HG03039 (cell line): ENCODE data around the gene RPL4.
"Not testable (repeated sequence)": the region's sequence is repeated elsewhere in the genome, so short reads cannot be mapped to it uniquely, and the experiment has no call there.

Experiments used
- ATAC-seq: cut with Tn5 transposase; IDR thresholded peaks from one replicate; pipeline ENCODE4 v1.9.1; 2021; ENCODE audit warnings: mild to moderate bottlenecking, moderate library complexity; ENCODE audit not compliant: unreplicated experiment

Gene RPL4

DNA sequence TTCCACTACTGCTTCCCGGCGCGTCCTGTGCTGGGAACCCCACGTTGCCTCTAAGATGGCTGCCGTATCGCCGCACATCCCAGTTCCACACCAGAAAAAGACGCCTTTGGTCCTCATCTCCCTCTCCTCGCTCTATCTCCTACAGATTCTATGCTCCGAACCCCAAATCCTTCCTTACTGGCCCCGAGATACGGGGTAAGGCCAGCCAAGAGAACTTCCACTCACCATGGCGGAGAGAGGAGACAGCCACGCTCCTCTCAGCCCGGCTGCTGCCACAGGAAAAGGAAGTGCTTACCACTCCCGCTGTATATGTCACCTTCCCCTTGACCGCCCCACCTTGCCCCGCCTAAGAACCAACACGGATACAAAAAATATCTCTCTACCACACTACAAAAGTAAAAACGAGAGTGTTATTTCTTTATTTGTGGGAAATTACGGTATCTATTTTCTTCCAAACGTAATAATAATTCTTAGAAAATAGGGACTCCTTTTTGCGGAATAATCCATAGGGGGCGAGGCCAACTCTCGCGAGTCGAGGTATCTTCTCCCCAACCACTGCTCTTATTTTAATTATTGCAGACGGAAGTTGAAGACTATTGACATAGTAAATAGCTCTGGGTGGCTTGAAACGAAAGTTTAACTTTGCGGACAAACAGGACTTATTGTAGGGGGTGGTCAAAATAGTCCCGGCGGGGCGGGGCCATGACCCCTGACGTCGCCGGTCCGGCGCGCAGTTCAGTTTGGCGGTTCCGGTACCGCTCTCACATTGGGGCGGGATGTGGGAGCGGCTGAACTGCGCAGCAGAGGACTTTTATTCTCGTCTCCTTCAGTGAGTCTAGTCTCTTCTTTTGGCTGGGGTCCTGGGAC is at the start of gene RPL4, which contains the start of gene ZWILCH:
Gene RPL4 (minus strand): TSS at position 293 of the 867 bp plus-strand sequence. CDS start 65 bp downstream, at position 228.
Gene ZWILCH (plus strand): TSS at position 764 of the 867 bp plus-strand sequence. CDS start 13 bp downstream, at position 777.
- peak; percentile 67 for ATAC-seq

DNA sequence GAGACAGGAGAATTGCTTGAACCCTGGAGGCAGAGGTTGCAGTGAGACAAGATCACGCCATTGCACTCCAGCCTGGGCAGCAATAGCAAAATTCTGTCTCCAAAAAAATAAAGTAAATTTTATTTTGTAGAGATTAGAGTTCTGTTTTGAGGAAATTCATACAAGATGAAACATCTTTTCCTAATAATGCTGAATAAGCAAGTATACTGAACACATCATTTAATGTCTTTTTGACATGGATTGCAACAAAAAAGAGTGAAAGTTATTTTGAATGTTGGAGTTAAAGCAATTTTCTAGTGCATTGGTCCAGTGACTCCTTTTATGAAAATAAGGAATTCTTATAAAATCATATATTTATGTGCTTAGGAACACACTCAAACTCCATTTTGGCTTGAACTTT is 40.6 kb upstream of the RPL4 start:
- no peak for ATAC-seq

DNA sequence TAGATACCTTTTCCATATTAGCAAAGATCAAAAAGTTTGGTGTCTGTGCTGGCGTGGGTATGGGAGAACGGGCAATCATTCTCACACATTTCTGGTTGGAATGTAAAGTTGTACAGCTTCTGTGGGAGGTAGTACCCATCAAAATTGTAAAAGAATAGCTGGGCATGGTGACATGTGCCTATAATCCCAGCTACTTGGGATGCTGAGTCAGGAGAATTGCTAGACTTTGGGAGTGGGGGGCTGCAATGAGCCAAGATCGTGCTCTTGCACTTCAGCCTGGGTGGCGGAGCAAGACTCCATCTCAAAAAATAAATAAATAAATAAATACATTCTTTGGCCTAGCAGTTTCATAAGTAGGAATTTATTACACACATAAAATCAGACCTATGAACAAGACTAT is 38.2 kb upstream of the RPL4 start:
- no peak for ATAC-seq

DNA sequence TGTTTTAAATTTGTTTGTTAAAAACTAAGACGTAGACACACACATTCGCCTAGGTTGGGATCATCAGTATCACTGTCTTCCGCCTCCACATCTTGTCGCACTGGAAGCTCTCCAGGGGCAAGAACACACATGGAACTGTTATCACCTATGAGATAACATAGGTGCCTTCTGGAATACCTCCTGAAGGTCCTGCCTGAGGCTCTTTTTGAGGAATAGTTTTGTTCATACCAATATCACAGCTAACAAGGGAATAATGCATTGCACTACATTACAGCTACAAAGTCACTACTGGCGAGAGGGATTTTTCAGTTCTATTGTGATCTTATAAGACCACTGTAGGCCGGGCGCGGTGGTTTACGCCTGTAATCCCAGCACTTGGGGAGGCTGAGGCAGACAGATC is 30.4 kb upstream of the RPL4 start:
- ATAC-seq: no peak

DNA sequence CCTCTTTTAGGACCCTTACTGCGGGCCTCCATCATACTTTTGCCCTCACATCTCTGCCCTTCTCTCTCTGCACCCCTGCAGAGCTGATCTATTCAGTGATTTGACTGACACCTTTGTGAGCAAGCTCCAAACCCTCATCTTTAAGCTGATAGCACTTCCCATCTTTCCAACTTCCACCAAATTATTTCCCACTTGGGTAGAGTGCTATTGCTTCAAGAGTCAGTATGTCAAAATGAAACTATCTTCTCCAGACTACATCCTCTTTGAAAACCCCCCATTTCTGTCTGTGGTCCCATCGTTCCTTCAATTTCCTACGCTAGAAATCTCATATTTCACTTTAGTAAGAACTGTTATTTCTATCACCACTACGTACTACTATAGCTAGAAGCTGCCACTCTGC is 20.2 kb upstream of the RPL4 start:
- no peak for ATAC-seq

DNA sequence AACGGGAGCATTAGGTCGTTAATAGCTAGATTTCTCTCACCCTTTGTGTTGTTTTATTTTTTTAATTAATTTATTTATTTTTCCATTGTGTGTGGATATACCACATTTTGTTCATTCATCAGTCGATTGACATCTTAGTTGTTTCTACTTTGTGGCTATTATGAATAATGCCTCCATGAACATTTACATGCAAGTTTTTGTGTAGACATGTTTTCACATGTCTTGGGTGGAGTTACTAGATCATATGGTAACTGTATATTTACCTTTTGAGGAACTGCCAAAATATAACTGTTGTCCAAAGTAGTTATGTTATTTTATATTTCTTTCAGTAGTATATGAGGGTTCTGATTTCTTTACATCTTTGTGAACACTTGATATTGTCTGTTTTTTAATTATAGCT is 19.3 kb upstream of the RPL4 start:
- ATAC-seq: no peak

DNA sequence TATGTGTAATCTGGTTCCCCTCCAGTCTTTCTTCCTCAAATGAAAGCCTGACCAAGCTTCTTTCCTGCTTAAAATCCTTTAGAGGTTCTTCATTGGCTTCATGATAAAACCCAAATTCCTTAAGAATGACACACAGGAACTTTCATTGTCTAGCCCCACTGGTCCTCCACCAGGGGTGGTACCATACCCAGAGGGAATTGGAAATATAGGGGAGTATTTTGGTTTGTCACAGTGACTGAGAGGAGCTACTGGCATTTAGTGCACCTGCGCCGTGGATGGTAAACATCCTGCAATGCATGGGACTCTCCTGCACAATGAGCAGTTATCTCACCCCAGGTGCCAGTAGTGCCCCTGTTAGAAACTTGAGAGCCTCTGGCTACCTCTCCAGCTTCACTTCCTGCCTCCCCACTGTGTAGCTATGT is 11.3 kb upstream of the RPL4 start:
- no peak for ATAC-seq

DNA sequence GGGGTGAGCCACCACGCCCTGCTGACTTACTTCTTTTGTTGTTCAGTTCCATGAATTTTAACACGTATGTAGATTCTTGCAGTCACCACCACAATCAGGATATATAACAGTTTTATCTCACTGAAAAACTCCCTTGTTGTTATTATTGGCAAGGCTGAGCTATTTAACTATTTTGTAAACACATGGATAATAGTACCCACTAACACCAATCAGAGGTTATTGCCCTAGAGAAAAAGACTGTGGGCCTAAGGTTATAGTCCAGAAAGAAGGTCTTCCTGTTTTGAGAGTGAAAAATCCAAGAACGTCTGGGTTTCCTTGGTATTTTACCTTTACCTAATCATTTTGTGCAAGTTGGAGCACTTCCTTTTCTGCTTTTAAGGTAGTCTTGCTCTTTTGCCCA is 9.9 kb upstream of the RPL4 start:
- no peak for ATAC-seq

DNA sequence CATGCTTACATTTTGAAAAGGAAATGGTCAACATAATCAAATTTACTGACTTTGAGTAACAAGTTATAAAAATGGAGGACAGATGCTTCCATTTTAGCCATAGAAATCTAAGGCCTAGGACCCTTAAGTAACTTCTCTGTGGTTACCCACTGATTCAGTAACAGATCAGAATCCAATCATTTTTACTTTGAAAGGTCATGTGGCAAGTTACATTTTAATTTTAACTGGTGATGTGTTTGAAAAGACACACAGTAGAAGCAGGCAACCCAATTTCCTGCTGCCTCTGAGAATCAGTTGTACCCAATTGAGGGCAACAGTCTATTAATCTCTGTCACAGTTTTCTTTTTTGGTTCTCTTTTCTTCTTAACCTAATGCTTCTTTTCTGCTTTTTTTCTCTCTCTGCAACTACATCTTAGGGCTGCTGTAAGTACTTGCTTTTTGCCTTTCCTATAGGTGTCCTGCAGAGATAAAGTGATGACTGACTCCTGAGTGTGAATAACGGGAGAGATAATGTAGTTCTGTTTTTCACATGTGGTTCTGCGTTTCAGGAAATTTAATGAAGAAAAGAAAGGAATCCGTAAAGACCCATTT is 3.7 kb upstream of the RPL4 start:
- no peak for ATAC-seq

DNA sequence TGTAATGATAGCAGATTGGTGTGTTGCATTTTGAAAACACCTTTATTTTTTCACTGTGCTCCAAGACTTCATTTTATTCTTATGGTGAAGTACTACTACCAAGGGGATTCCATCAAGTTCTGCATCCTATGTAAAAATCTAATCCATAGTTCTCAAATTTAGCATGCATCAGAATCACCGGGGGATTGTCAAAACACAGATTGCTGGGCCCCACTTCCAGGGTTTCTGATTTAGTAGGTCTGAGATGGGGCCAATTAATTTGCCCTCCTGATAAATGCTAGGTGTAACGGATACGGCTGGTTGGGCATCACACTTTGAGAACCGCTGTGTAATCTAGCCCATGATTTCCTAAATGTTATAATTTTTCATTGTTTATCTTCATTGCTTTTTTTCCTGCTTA is 1.2 kb upstream of the RPL4 start:
- ATAC-seq: no peak

DNA sequence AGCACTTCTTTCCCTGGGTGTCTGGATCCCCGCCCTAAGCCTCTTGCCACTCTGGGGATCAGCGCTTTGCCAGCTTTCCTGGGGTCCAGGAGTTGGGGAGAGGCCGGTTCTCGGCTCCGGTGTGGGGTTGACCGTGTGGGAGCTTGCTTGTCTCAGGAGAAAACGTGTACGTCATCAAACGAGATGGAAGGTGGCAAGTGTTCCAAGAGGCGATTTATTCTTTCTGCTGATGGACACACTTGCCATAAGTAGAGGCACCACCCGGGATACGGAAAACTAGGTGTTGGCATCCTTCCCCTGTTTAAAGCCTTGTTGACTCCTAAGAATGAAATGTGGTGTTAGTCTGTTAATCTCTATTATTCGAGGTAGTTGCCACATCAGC is 766 bp upstream of the RPL4 start:
- ATAC-seq: peak; percentile 15

DNA sequence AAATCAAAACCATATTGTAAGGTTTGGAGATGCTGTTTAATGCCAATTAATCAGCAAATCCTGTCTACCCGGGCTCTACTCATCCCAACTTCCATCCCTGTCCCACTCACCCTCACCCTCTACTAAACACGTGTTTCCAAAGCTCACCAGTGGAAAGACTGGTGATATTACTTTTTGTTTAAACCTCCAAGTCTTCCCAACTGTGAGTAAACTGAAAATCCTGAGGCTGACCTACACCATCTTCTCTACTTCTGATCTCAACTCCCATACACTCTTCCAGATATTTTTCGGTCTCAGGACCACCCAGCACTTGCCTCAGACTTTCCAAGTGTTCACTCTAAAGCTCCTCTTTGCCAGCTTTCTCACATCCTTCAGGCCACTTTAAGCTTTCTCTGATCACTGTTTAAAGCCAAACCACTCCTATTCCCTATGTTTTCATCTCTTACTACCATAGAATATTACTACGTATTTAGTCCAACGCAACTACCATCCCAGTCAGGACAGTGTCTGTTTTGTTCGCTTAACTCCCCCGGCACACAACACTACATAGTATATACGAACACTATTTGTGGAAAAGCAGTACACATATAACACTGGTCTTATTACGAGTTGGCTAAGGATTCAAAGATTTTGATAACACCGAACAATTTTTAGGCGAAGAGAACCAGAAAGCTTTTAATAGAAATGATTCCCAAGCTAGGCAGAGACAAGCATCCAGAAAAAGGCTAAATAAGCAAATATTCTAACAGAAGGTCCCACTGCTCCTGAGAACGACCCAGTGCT is 684 bp downstream of the RPL4 start:
- no peak for ATAC-seq

DNA sequence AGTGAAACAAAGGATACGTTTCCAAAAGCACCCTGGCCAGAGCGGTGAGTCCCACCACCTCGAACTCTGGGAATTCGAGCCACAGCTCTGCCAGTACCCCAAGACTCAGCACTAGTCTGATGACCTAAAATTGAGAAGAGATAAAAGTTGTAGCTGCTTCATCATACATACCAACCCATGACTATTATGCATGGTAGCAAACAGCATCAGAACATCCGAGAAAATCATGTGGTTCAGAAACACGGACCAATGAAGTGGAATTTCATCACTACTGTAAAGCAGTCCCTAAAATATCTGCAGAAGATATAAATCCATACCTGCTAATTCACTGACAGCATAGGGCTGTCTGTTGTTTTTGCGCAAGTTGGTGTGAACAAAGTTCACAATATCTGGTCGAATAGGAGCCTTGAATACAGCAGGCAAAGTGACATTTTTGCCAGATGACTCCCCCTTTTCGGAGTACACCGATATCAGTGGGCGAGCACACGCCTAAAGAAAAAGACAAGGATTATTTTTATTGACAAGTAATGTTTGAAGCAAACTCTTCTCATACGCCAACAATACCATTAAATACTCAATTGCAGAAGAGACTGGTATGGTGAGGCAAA is 1.5 kb downstream of the RPL4 start:
- ATAC-seq: not testable (repeated sequence)

DNA sequence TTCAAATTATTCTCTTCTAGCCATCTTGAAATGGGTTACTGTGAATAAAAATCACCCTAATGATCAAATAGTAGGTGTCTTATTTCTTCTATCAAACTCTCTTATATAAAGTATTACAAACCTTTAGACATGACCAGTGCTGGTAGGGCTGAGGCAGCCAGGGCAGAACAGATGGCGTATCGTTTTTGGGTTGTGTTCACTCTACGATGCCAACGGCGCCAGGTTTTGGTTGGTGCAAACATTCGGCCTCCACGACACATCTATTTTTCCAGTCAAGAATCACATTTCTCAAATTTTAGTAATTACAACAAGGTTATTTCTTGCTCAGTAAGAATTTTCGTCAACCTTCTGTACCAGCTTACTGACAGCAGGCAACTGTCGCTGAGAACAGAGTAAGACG is 2.2 kb downstream of the RPL4 start:
- no peak for ATAC-seq

DNA sequence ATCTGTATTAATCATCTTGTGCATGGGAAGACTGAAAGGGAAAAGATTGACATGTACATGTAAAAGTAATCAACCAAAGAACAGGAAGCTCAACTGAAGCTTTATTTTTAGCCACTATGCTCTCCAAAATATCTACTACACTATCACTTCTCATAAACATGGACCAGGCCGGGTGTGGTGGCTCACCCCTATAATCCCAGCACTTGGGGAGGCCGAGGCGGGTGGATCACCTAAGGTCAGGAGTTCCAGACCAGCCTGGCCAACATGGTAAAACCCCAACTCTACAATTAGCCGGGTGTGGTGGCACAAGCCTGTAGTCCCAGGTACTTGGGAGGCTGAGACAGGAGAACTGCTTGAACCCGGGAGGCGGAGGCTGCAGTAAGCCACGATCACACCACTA is 4.3 kb downstream of the RPL4 start:
- ATAC-seq: not testable (repeated sequence)

DNA sequence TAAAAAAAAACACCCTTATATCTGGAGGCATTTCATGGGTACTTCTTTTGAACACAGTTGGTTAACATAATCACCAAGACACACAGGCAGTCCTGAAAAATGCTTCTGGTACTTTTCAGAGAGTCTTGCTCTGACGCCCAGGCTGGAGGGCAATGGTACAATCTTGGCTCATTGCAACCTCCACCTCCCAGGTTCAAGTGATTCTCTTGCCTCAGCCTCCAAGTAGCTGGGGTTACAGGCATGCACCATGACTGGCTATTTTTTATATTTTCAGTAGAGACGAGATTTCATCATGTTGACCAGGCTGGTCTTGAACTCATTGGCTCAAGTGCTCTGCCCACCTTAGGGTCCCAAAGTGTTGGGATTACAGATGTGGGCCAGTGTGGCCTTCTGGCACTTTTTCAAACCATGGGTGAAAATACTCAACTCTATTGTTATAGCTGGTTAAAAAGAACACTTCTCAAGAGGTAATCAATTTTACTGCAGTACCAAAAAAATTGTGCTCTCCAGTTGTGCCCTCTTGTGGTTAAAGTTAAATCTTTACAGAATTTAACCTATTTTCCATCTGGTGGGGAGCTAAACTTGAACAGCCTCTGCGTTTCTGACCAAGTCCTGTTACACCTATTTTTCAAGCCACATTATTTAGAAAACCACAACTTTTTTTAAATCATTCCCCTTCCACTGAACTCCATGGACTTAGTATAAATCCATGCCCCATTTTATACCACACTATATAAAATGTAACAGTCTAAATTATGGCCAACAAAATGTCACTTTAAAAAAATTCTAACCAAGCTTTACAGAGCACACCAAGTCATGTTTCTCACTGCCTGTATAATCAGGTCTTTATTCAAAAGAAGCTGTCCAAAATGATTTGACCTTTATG is 5.9 kb downstream of the RPL4 start:
- ATAC-seq: no peak

DNA sequence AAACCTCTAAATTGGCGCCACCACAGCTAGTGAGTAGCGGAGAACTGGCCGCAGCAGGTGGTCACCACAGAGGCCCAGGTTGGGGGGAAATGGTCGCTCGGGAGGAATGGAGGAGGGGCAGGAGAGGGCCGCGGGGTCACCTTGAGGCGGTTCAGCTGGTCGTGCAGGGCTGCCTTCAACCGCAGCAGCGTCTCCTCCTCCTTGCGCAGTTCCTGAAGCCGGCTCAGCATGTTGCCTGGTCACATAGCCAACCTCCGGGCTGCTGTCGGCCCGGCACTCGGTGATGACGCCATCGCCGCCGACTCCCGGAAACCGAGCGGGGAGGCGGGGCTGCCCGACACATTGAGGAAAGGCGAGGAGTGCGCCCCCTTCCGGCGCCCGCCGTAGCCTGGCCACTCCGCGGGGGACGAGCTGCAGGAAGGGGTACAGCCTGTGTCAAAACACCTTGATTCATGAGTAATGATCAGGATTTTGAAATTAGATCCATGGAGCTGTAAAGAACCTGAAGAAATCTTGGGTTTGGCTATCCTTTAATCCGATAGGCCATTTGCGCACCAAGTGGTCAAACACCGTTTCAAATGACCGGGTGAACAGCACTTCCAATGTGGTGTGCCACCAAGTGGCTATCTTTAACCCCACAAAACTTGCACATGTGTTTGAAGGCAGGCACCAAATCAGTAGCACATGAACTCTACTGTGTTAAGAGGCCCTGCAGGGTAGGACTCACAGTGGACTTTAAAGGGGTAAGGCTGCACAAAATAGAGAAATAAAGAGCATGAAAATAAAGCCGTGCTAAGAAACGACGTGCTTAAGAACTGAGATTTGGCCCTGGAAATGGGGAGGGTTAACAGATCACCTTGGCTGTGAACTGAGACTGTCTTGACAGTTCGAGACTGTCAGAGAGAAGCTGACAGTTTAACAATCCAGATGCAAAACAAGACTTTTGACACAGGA is 6.9 kb downstream of the RPL4 start, which contains the start of gene SNAPC5:
Gene SNAPC5 (minus strand): TSS at position 261 of the 954 bp plus-strand sequence. CDS start 31 bp downstream, at position 230.
- peak; percentile 90 for ATAC-seq

DNA sequence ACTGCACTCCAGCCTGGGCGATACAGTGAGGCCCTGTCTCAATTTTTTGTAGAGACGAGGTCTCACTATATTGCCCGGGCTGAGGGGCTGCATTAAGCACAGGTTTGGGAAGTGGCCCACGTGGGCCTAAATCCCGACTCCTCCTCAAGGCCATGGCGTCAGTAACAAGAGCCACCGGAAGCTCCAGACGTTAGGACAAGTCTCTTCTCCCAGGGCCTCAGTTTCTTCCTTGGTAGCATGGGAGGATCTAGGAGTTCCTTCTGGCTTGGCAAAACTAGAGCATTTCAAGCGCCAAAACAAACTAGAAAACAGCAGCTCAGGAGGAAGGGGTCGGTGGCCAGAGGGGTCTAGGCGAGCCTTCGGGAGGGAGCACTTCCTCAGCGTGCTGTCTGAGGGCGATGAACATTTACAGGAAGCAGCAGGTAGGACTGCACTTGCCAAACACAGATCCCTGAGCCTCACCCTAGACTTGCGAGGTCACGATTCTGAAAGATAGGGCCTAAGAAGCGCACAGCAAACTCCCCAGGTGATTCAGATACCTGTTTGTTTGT is 7.6 kb downstream of the RPL4 start:
- ATAC-seq: no peak

DNA sequence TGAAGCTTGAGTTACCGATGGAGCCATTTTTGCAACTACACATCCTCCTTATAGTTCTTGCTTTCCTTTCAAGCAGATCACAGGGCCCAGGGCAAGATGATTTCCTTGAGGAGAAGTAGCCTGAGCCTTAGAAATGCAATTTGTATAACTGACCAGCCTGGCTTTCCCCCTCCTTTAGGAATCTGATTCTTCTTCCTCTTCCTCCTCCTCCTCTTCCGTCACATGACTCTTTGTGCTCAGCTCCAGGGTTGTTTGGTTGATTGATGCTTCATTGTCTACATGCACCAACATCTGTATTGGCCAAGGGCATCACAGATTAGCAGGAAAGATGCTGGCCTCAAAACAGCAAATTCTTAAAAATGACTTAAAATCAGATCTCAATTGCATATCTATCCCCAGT is 10.4 kb downstream of the RPL4 start:
- ATAC-seq: no peak
